Measurements from ENCODE around the gene DCLK3.

The DCLK3 gene, protein sequence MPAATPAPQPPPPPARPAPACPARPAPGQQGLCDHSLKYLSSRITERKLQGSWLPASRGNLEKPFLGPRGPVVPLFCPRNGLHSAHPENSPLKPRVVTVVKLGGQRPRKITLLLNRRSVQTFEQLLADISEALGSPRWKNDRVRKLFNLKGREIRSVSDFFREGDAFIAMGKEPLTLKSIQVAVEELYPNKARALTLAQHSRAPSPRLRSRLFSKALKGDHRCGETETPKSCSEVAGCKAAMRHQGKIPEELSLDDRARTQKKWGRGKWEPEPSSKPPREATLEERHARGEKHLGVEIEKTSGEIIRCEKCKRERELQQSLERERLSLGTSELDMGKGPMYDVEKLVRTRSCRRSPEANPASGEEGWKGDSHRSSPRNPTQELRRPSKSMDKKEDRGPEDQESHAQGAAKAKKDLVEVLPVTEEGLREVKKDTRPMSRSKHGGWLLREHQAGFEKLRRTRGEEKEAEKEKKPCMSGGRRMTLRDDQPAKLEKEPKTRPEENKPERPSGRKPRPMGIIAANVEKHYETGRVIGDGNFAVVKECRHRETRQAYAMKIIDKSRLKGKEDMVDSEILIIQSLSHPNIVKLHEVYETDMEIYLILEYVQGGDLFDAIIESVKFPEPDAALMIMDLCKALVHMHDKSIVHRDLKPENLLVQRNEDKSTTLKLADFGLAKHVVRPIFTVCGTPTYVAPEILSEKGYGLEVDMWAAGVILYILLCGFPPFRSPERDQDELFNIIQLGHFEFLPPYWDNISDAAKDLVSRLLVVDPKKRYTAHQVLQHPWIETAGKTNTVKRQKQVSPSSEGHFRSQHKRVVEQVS

GRCh38 chr3:36763850-36764703, at the start of gene DCLK3:
TSS of gene DCLK3 (minus strand) at chr3:36764553. CDS start at chr3:36764263, 290 bp downstream.
- DNase-seq: peak; percentile 6

DNA sequence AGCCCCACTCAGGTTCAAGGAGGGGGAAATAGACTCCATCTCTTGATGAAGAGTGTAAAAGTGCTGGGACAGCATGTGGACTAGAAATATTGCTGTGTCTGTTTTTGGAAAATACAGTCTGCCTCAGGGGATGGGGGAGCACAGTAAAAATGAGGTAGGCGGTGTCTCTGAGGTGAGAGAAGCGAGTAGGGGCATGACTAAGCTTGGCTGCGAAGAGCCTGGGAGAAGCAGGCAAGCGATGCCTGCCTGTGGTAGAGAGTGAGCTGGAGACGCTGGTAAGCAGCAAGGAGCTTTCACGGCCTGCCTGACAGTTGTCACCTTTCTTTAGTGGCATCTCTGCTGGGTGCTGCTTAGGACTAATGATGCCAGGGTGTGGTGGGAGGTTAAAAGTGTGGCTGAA, 49.0 kb upstream of the DCLK3 start:
- DNase-seq: no peak

GRCh38 chr3:36812240-36812639, 47.9 kb upstream of the DCLK3 start:
- DNase-seq: no peak

DNA sequence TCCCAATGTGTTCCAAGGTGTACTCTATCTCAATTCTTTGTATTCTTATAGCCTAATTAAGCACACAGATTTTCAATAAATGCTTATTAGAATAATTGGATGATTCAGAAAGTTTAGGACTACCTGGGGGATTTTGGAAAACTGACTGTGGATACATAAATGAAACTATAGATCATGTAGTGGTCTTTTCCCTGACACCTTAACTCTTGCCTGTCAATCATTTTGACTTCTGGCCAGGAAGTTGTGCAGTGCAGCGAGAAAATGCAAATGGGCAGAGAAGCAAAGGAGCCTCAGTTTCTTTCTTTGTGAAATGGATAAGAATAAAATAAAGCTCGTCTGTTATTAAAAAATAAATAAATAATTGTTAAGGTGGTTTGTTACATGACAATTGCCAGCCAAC, 47.4 kb upstream of the DCLK3 start:
- no peak for DNase-seq

DNA sequence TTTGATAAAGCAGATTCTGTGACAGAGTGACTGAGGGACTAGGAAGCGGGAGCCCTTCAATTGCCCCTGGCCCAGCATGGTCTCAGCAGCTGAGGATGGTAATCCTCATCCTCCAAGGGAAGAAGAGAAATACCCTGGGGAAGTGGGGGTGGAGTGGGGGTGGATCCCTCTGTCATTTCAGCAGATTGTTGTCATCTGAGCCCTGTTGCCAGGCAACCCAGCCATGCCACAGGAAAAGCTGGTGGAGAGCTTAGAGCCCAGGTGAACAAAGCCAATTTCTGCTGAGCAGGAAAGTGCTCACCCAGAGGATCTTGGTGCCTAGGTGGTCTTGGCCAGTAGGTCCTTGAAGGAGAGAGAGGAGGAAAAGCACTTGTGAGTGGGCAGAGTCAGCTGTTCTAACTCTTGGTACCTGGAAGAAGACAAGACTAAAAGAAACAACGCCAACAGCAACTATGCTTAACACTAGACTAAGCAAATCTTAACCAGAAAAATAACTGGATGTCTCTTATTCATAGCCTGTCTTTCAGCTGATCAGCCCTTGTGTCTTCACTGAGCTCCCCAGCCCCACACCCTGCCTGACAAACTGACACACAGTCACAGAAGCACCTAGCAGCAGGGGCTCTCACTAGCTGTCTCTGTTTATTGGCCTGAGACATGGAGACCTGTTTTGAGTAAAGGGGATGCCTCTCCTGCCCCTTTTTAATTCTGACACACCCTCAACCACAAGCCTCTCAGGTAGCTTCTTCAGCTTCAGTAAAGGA, 40.1 kb upstream of the DCLK3 start:
- peak; percentile 1 for DNase-seq

DNA sequence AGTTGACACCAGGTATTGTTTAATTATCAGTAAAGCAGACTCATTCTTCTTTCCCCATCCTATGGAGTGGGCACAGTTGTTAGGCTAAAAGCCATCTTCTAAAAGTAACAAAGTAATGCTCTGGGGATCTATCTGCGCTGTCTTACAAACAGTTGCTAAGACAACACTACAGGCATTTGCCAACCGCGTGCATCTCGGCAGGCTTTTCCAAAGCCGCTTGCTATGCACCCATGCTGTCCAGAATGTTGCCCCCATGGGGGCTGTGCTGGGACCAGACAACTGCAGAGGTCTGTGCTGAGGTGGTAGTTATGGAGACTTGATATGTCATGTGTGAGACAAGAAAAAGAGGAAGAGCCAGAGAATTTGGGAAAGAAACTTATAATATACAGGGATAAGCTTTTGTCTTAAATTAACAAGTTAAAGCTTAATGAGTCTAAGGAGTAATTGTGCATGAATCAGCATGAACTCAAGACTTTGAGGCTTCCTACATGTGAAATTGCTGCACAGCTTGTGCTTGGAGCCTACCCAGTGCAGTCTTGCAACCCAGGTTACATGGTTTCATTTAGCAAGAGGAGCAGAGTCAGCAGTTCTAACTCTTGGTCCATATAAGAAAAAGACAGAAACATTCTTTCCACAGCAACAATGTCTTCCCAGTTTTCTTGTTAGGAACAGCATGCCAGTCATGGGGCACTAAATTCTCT, 38.9 kb upstream of the DCLK3 start:
- DNase-seq: no peak

GRCh38 chr3:36800533-36801116, 36.3 kb upstream of the DCLK3 start:
- no peak for DNase-seq

GRCh38 chr3:36796881-36797280, 32.5 kb upstream of the DCLK3 start:
- DNase-seq: no peak

GRCh38 chr3:36796161-36796560, 31.8 kb upstream of the DCLK3 start:
- no peak for DNase-seq

GRCh38 chr3:36795622-36796021, 31.3 kb upstream of the DCLK3 start:
- no peak for DNase-seq

GRCh38 chr3:36792342-36792741, 28.0 kb upstream of the DCLK3 start:
- DNase-seq: peak; percentile 17

DNA sequence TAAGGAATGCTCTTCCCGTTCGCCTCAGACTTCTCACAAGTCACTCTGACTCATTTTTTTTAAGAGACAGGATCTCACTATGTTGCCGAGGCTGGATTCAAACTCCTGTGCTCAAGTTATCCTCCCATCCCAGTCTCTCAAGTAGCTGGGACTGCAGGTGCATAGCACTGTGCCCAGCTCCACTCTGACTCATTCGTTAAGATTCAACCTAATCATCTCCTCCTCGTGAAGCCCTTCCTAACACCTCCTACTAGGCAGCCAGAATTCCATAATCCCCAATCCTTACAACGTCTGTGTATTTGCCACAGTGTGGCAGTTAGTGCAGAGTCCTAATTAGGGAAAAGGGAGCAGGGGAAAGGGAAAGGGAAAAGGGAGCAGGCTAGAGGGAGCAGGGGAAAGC, 26.4 kb upstream of the DCLK3 start:
- DNase-seq: no peak

DNA sequence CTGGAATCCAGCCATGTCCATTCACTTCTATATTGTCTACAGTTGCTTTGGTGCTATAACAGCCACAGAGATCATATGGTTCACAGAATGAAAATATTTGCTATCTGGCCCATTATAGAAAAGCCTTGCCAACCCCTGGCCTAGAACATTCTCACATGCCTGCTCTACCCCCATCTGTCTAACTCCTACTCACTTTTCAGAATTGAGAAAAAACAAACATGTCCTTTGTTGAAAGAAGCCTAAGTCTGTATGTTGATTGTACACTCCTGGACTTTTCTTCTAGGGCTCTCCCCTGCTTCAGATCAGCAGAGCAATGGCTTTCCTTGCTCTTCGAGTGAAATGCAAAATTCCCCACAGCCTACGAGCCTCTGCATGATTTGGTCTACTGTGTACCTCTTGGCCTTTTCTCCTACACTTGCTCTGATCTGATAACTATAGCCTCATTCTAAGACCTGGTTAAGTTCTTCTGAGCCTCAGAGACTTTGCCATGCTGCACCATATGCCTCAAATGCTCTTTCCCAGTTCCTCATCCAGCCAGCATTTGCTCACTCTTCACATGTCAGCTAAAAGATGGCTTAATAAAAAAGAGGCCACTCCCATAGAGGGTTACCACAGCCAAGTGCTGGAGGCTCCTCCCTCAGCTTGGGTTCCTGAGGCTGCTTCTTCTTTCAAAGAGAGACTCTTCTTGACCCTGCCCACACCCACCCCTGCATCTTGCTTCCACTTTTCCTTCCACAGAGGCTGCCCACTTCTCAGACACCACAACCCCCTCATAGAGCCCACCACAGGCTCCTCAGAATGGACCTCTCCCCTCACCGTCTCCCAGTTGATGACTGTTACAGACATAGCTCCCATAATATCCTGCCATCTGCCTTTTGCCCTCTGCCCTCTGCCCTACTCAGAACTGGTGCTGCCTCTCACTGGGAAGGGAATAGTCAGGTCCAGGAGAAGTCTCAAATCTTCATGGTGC, 22.9 kb upstream of the DCLK3 start:
- no peak for DNase-seq

- no peak for DNase-seq
Measured at GRCh38 chr3:36784138-36784635, 19.8 kb upstream of the DCLK3 start.

- DNase-seq: no peak
Measured at GRCh38 chr3:36777424-36778218, 13.3 kb upstream of the DCLK3 start.

- no peak for DNase-seq
Measured at GRCh38 chr3:36776436-36776835, 12.1 kb upstream of the DCLK3 start.

DNA sequence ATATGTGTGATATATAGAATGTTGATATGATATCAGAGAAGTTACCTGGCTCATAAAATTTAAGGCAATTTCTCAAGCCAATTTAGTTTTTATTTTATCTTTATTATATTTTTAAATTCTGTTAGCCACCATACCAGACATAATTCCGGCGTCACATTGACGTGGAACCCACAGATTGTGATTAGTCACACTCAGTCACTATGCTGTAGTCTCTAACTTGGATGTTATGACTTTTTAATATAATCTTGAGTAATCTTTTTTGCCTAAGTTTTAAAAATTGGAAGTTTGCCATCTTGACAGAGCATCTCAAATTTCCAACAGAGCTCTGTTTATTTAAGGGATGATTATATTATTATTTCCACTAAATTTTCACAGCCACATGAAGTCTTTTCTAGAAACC, 9.7 kb upstream of the DCLK3 start:
- no peak for DNase-seq

GRCh38 chr3:36771931-36772330, 7.6 kb upstream of the DCLK3 start:
- DNase-seq: no peak

GRCh38 chr3:36769926-36770325, 5.6 kb upstream of the DCLK3 start:
- DNase-seq: no peak

Measured in NCI-H1092 treated with DMSO at 0.1 percent for 48 hours (cell line).